ENCODE results near the gene GGT5. TPM values are rescaled to one million over a fixed set of nuclear protein-coding genes. Genes with fewer than 3 reads are reported as not detected.
"Not testable (repeated sequence)": the region's sequence is repeated elsewhere in the genome, so short reads cannot be mapped to it uniquely, and the experiment has no call there.

The GGT5 gene
- total RNA-seq, 6 experiments from 2014 or later = 8.5 to 34.7 (median 22.0) TPM

DNA sequence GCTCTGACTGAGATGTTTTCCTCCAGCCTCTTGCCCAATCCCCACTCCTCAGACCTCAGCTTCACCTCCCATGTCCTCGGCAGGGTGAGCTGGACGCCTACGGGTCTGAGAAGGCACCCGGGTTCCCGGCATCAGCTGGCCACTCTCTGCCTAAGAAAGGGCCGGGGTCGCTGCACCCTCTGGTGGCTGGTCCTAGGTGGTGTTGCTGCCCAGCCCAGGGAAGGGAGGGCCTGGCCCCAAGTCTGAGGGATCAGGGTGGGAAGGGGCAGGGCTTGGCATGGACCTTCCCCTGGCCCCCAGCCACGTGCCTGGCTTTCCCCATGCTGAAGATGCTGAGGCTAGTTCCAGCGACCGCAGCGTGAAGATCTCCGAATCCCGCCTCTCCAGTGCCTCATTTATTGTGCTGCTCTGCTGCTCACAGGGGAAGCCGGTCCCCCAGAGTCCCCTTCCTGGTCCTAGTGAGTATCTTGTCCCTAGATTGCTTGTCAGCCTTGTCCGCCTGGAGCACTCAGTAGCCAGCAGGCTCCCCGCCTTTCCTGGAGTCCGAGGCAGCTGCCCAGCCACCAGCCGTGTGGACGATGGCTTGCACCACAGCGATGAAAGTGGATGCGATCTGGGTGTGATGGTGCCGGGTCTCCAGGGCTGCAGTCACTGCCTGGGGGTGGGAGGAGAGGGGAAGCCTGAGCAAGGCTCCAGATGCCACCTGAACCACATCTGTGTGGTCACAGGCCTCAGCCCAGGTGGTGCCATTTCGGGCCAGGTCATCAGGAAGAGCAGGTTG lies 2.9 kb upstream of the GGT5 start:
- no peaks in the 10 kb centered on the region for H3K9me3 ChIP-seq
- H3K4me1 ChIP-seq = no peaks in the 10 kb centered on the region
- intact Hi-C loops (cut with DNase I) = no loop called here
- DNase-seq (peak; percentile 78 to 79 (median 79)), ATAC-seq (peak; percentile 93 to 99 (median 98))
- TF ChIP-seq POLR2A (IDR thresholded peaks at IDR 0.05) = no peak
- TF ChIP-seq, protein P1, sequence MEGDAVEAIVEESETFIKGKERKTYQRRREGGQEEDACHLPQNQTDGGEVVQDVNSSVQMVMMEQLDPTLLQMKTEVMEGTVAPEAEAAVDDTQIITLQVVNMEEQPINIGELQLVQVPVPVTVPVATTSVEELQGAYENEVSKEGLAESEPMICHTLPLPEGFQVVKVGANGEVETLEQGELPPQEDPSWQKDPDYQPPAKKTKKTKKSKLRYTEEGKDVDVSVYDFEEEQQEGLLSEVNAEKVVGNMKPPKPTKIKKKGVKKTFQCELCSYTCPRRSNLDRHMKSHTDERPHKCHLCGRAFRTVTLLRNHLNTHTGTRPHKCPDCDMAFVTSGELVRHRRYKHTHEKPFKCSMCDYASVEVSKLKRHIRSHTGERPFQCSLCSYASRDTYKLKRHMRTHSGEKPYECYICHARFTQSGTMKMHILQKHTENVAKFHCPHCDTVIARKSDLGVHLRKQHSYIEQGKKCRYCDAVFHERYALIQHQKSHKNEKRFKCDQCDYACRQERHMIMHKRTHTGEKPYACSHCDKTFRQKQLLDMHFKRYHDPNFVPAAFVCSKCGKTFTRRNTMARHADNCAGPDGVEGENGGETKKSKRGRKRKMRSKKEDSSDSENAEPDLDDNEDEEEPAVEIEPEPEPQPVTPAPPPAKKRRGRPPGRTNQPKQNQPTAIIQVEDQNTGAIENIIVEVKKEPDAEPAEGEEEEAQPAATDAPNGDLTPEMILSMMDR (IDR thresholded peaks at IDR 0.05) = peak; percentile 62 to 85 (median 64)
- H3K27me3 ChIP-seq = no peaks in the 10 kb centered on the region
- 41% methylated on average over 8 of the region's 23 CpGs for WGBS (ENCODE audit: insufficient coverage, low coverage, low lambda C conversion rate, missing lambda C conversion rate)
- H3K36me3 ChIP-seq = no peaks in the 10 kb centered on the region
- H3K4me3 ChIP-seq = no peak overlapping the region
- no peak overlapping the region for H3K27ac ChIP-seq

DNA sequence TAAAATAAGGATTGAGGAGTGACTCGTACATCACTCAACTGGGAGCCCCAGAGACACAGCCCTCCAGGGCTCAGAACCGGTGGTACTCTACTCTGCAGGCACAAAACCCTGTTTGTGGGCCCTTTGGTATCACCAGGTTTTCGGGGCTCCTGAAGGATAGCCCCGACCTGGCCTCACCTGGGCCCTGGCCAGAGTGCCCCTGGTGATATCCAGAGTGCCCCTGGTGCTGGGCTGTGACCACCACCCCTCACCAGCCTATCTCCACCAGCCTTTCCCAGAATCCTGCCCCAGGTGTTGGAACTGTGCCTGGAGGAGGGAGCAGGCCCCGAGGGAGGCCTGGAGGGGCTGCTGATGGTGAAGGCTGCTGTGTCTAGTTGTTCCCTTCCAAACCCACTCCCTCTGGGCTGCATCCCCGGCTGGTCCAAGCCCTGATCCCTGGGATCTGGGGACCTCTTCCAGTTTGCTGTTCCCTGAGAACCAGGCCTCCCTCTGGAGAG lies 2.2 kb upstream of the GGT5 start:
- Histone ChIP-seq H3K4me3 (no peak overlapping the region), H3K27ac (peak overlapping the region in 1 of 3 donors; percentile 47), H3K27me3 (no peaks in the 10 kb centered on the region), H3K36me3 (no peaks in the 10 kb centered on the region), H3K9me3 (no peaks in the 10 kb centered on the region), H3K4me1 (no peaks in the 10 kb centered on the region)
- intact Hi-C loops (cut with DNase I) = no loop called here
- DNase-seq = no peak
- TF ChIP-seq, protein P1 (IDR thresholded peaks at IDR 0.05) = no peak
- TF ChIP-seq POLR2A (IDR thresholded peaks at IDR 0.05) = no peak
- no peak for ATAC-seq
- WGBS (ENCODE audit: insufficient coverage, low coverage, low lambda C conversion rate, missing lambda C conversion rate) = 51% methylated on average over 5 of the region's 6 CpGs

DNA sequence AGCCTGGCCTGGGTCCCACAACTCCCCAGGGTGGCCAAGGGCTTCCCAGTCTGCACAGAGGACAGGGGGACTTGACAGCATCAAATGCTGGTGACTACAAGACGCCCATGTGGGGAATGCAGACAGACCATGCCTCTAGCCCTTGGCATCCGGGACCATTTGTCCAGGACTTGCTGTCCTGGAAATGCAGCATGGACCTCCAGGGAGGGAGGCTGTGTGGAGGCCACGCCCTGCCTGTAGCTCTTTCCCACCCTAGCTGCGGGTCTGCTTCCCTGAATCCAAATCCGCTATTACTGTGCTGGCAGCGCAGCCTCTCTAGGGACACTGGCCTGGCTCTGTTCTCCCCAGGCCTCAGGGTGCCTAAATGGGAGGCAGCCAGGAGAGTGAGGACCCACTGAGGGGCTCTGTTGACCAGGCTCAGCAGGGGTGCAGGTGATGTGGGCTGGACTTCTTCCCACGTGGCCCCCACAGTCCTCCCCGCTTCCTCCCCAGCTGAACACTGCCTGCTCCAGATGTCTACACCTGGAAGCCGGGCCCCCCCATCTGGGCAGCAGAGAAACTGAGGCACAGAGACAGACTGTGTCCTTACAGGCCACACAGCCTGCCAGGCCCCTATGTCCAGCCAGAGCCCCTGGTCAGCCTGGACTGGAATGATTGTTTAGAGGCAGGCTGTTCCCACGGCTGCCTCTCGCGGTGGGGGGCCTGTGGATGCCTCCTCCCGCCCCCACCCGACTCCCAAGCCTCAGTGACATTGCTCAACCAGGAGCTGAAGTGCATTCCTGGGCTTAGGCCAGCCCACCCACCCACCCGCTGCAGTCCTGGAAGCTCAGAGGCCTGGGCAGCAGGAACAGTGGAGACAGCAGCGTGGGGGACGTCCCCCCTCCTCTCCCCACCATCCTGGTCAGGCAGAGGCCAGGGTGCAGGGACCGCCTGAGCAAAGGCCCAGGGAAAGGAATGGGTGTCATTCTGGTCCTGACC lies 991 bp upstream of the GGT5 start:
- peak in 1 of 4 donors; percentile 56 for ATAC-seq
- H3K27me3 ChIP-seq; H3K9me3 ChIP-seq; DNase-seq; H3K4me1 ChIP-seq; intact Hi-C loops (cut with DNase I); H3K36me3 ChIP-seq: not testable (repeated sequence)
- H3K27ac ChIP-seq = peak overlapping the region in 1 of 3 donors; percentile 16
- 38% methylated on average over 4 of the region's 18 CpGs for WGBS (ENCODE audit: insufficient coverage, low coverage, low lambda C conversion rate, missing lambda C conversion rate)
- H3K4me3 ChIP-seq = peak overlapping the region in 1 of 3 donors; percentile 7

DNA sequence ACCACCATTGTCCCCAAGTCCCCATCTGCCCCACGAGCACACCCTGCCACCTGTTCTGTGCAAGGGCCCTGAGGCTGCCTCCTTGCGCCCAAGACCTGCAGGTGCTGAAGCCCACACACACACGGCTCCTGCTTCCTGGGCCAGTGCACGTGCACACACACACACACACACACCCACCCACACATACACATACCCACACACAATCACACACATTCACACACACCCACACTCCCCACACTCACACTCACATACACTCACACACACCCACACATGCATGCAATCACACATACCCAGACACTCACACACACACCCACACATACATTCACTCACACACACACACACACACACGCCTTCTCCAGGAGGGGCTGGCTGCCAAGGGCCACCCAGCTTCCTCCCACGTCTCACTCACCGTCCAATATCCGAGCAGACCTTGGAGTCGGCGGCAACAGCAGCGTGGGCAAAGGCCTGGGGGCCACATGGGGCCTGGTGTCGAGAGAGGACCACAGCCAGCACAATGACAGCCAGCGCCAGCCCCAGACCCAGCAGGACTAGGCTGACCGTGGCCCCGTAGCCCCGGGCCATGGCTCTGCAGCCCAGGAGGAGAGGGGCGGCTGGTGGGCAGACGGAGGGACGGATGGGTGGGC lies 616 bp downstream of the GGT5 start:
- Histone ChIP-seq H3K27me3 (no peaks in the 10 kb centered on the region), H3K36me3 (no peaks in the 10 kb centered on the region), H3K9me3 (no peaks in the 10 kb centered on the region), H3K4me1 (no peaks in the 10 kb centered on the region), H3K4me3 (peak overlapping the region in 1 of 3 donors; percentile 2), H3K27ac (no peak overlapping the region)
- DNase-seq (no peak), ATAC-seq (peak in 1 of 4 donors; percentile 23)
- TF ChIP-seq, protein P1 (IDR thresholded peaks at IDR 0.05) = no peak
- no peak for TF ChIP-seq POLR2A (IDR thresholded peaks at IDR 0.05)
- intact Hi-C loops (cut with DNase I) = no loop called here
- WGBS (ENCODE audit: insufficient coverage, low coverage, low lambda C conversion rate, missing lambda C conversion rate) = 68% methylated on average over 11 of the region's 19 CpGs

DNA sequence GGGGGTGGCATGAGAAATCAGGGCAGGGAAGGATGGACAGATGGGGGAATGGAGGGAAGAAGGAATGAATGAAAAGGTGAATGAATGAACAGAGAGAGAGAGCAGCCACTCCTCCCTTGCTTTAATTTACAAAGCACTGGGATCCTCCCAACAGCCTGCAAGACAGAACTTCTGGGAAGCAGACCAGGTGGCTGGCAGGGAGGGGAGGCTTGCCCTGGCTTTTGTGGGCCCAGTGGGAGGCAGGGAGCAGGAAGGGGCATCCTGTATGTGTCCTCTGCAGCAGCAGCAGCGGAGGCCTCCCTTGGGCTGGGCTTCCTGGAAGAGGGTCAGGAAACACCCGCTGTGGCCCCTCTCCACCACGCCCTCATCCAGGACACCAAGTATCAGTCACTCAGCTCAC lies 1.5 kb downstream of the GGT5 start:
- H3K27ac ChIP-seq; H3K9me3 ChIP-seq; DNase-seq; H3K36me3 ChIP-seq; H3K4me1 ChIP-seq; H3K4me3 ChIP-seq; H3K27me3 ChIP-seq; intact Hi-C loops (cut with DNase I); ATAC-seq: not testable (repeated sequence)
- WGBS (ENCODE audit: insufficient coverage, low coverage, low lambda C conversion rate, missing lambda C conversion rate) = 82% methylated on average over 3 of the region's 3 CpGs

DNA sequence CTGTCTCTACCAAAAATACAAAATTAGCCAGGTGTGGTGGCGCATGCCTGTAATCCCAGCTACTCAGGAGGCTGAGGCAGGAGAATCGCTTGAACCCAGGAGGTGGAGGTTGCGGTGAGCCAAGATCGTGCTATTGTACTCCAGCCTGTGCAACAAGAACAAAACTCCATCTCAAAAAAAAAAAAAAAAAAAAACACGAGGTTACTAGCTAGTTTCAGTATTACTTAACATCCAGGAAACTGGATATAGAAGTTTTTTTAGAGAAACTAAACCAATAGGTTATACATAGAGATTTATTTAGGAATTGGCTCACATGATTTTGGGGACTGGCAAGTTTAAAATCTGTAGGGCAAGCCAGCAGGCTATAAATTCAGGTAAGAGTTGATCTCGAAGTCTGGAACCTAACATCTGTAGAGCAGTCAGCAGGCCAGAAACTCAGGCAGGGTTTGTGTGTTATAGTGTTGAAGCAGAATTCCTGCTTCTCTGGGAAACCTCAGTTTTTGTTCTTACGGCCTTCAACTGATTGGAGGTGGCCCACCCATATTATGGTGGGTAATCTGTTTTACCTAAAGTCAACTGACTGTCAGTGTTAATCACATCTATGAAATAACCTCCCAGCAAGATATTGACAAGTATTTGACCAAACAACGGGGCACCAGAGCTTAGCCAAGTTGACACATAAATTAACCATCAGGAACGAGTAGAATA lies 3.7 kb downstream of the GGT5 start:
- H3K36me3 ChIP-seq; H3K4me3 ChIP-seq; H3K4me1 ChIP-seq; H3K9me3 ChIP-seq; ATAC-seq; H3K27ac ChIP-seq; H3K27me3 ChIP-seq; intact Hi-C loops (cut with DNase I); DNase-seq: not testable (repeated sequence)
- 53% methylated on average over 7 of the region's 9 CpGs for WGBS (ENCODE audit: insufficient coverage, low coverage, low lambda C conversion rate, missing lambda C conversion rate)

All from right lobe of liver (tissue), 6 donors.